GM23338 (cell line): ENCODE results near the gene TGFBR1. TPM values are rescaled to one million over a fixed set of nuclear protein-coding genes. Genes with fewer than 3 reads are reported as not detected.

ENCODE experiments used
- ATAC-seq: fragments of 200-7000 bp; cut with Tn5 transposase; 3 replicates; pipeline ENCODE4 v1.9.1; 2020
- DNase-seq: peaks from one replicate; pipeline ENCODE4 v3.0.0-alpha.2; 2015; ENCODE audit warnings: low spot score
- H2AFZ ChIP-seq: fragments of 200-600 bp; sonication (generic); 2 replicates; pipeline ENCODE4 v1.8.0; 2016; ENCODE audit warnings: antibody characterized with exemption, mild to moderate bottlenecking, moderate library complexity
- H3F3A ChIP-seq: fragments of 200-600 bp; sonication (generic); replicated peaks from 2 replicates; pipeline ENCODE4 v1.8.0; 2017; ENCODE audit warnings: antibody characterized with exemption, mixed run types, low read depth
- H3K27ac ChIP-seq: fragments of 200-600 bp; sonication (generic); 2 replicates; pipeline ENCODE4 v1.6.1; 2016; ENCODE audit warnings: low read depth
- H3K27me3 ChIP-seq: fragments of 200-600 bp; sonication (generic); 2 replicates; pipeline ENCODE4 v1.8.0; 2016; ENCODE audit warnings: mild to moderate bottlenecking, mixed run types, moderate library complexity; ENCODE audit not compliant: insufficient read depth
- H3K36me3 ChIP-seq: fragments of 200-600 bp; sonication (generic); 2 replicates; pipeline ENCODE4 v1.8.0; 2016; ENCODE audit warnings: mild to moderate bottlenecking; ENCODE audit not compliant: insufficient read depth
- H3K4me1 ChIP-seq: fragments of 200-600 bp; sonication (generic); 2 replicates; pipeline ENCODE4 v1.8.0; 2016; ENCODE audit warnings: mild to moderate bottlenecking, moderate library complexity; ENCODE audit not compliant: insufficient read depth
- H3K4me2 ChIP-seq: fragments of 200-600 bp; sonication (generic); 2 replicates; pipeline ENCODE4 v1.7.1; 2017; ENCODE audit warnings: mixed run types
- H3K4me3 ChIP-seq: fragments of 200-600 bp; sonication (generic); 2 replicates; pipeline ENCODE4 v1.6.1; 2016; ENCODE audit warnings: mixed run types
- H3K79me2 ChIP-seq: fragments of 200-600 bp; sonication (generic); replicated peaks from 2 replicates; pipeline ENCODE4 v1.8.0; 2017; ENCODE audit warnings: mild to moderate bottlenecking; ENCODE audit not compliant: insufficient read depth
- H3K9me2 ChIP-seq: fragments of 200-600 bp; sonication (generic); 2 replicates; pipeline ENCODE4 v1.8.0; 2017; ENCODE audit not compliant: insufficient read depth
- H4K20me1 ChIP-seq: fragments of 200-600 bp; sonication (generic); replicated peaks from 2 replicates; pipeline ENCODE4 v1.8.0; 2017; ENCODE audit warnings: mild to moderate bottlenecking; ENCODE audit not compliant: insufficient read depth
- H3K27ac Mint-ChIP-seq: 2 replicates; pipeline ENCODE4 v1.8.0; 2020; ENCODE audit warnings: inconsistent platforms, mild to moderate bottlenecking, moderate library complexity, mixed read lengths
- H3K27me3 Mint-ChIP-seq: 3 replicates; pipeline ENCODE4 v1.8.0; 2022; ENCODE audit warnings: low read depth, mild to moderate bottlenecking, moderate library complexity, mixed read lengths, inconsistent platforms; ENCODE audit not compliant: insufficient read depth, poor library complexity
- H3K36me3 Mint-ChIP-seq: 3 replicates; pipeline ENCODE4 v1.8.0; 2021; ENCODE audit warnings: low read depth, mild to moderate bottlenecking, inconsistent platforms, moderate library complexity, mixed read lengths
- H3K4me1 Mint-ChIP-seq: 3 replicates; pipeline ENCODE4 v1.8.0; 2020; ENCODE audit warnings: mild to moderate bottlenecking, inconsistent platforms, mixed read lengths
- H3K4me3 Mint-ChIP-seq: 3 replicates; pipeline ENCODE4 v1.8.0; 2021; ENCODE audit warnings: moderate library complexity, mild to moderate bottlenecking, inconsistent platforms, mixed read lengths
- H3K9me3 Mint-ChIP-seq: 3 replicates; pipeline ENCODE4 v1.8.0; 2020; ENCODE audit warnings: moderate library complexity, mild to moderate bottlenecking, inconsistent platforms, mixed read lengths
- CREB1 ChIP-seq: fragments of 250-450 bp; sonication (Bioruptor Pico); IDR thresholded peaks from 2 replicates; pipeline ENCODE4 v1.5.0; 2020; ENCODE audit warnings: low read depth, mild to moderate bottlenecking, moderate library complexity
- EZH2 ChIP-seq: fragments of 200-600 bp; sonication (generic); IDR thresholded peaks from one replicate; pipeline ENCODE4 v1.8.0; 2017; ENCODE audit warnings: antibody characterized with exemption, mild to moderate bottlenecking, low read depth; ENCODE audit not compliant: unreplicated experiment
- EZH2phosphoT487 ChIP-seq: fragments of 200-600 bp; sonication (generic); IDR thresholded peaks from one replicate; pipeline ENCODE4 v1.8.1; 2018; ENCODE audit warnings: antibody characterized with exemption; ENCODE audit not compliant: unreplicated experiment
- JUNB ChIP-seq: IDR thresholded peaks from one replicate; pipeline ENCODE4 v1.6.1; 2016; ENCODE audit warnings: antibody characterized with exemption; ENCODE audit not compliant: unreplicated experiment
- NANOG ChIP-seq: IDR thresholded peaks from 2 replicates; pipeline ENCODE4 v1.6.1; 2016; ENCODE audit warnings: antibody characterized with exemption, borderline replicate concordance
- POLR2AphosphoS5 ChIP-seq: IDR thresholded peaks from 2 replicates; pipeline ENCODE4 v1.6.1; 2016; ENCODE audit warnings: antibody characterized with exemption, low read depth
- REST ChIP-seq: IDR thresholded peaks from one replicate; pipeline ENCODE4 v1.6.1; 2018; ENCODE audit warnings: antibody characterized with exemption; ENCODE audit not compliant: unreplicated experiment
- STAT1 ChIP-seq: IDR thresholded peaks from one replicate; pipeline ENCODE4 v1.6.1; 2016; ENCODE audit warnings: antibody characterized with exemption; ENCODE audit not compliant: unreplicated experiment
- ZNF114 ChIP-seq: fragments of 250-450 bp; sonication (Bioruptor Pico); IDR thresholded peaks from 2 replicates; pipeline ENCODE4 v1.5.0; 2020; ENCODE audit warnings: mild to moderate bottlenecking, moderate library complexity
- ZNF331 ChIP-seq: fragments of 250-450 bp; sonication (Bioruptor Pico); IDR thresholded peaks from 2 replicates; pipeline ENCODE4 v1.5.0; 2020; ENCODE audit warnings: low read depth, mild to moderate bottlenecking, moderate library complexity
- polyA plus RNA-seq: library from polyadenylated mRNA; unstranded; fragments of >200 nt; fragmentation: Nextera tagmentation; extraction: Ambion mirVana; gene quantifications from 2 replicates; pipeline ENCODE4 v1.2.1, GENCODE V29; 2016
- total RNA-seq: library from RNA; depleted of rRNA; stranded (reverse); fragments of >200 nt; shearing (Covaris generic); gene quantifications from 2 replicates; pipeline ENCODE4 v1.2.3, GENCODE V29; 2014
- TF ChIP-seq, protein P1 (sequence below), 2 experiments: fragments of 200-600 bp in 1 of 2; sonication (generic) in 1 of 2; conservative IDR thresholded peaks; 2 replicates each; pipeline versions ENCODE4 v1.5.1 to v1.6.1; 2016 to 2017; ENCODE audit warnings: antibody characterized with exemption in 2 of 2, low read depth in 2 of 2, mild to moderate bottlenecking in 2 of 2, moderate library complexity in 1 of 2
- TF ChIP-seq, protein P2 (sequence below): fragments of 250-450 bp; sonication (Bioruptor Pico); IDR thresholded peaks from 2 replicates; pipeline ENCODE4 v1.5.0; 2020; ENCODE audit warnings: mild to moderate bottlenecking, moderate library complexity
- TF ChIP-seq, protein P3 (sequence below): IDR thresholded peaks from 2 replicates; pipeline ENCODE4 v1.6.1; 2016; ENCODE audit warnings: antibody characterized with exemption

TGFBR1 gene
- total and polyA plus RNA-seq, 2 experiments from 2014 or later: 9.3 to 40.2 TPM

DNA sequence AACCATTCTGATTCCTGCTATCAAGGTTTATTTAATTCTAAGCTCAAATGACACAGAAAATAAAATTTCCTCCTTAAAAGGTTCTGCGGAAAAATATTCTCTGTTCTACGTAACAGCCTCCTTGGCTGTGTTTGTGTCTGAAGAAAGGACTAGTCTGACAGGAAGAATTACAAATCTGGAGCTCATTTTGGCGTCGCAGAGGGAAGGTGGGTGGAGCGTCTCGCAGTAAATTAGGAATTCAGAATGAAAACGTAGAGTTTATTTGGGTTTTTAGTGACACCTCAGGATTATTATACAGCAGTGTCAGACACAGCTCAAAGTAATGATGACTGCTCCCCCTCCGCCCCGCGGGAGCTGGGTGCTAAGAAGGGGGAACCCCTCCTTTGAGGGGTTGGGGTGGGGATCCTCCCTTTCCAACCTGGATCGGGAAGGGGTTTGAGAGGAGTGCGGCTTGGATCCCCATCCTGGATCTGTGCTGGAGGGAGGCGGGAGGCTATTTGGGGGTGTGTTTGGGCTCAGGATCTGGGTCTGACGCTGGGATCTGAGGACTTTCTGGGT, 933 bp upstream of the TGFBR1 start:
- Mint-ChIP-seq H3K9me3 (no peaks in the 10 kb centered on the region; the same call in 2 of the 3 replicates), H3K27ac (no peak overlapping the region), H3K36me3 (no peaks in the 10 kb centered on the region; the same call in 2 of the 3 replicates), H3K27me3 (peaks cover 3% of the 10 kb centered on the region), H3K4me3 (peak overlapping the region; percentile 80), H3K4me1 (peaks cover 34% of the 10 kb centered on the region)
- ATAC-seq: peak; percentile 25
- H3K27me3 ChIP-seq: peaks cover 25% of the 10 kb centered on the region
- peaks cover 38% of the 10 kb centered on the region for H3K4me1 ChIP-seq
- peak; percentile 64 for DNase-seq
- TF ChIP-seq REST: no peak
- no peak for TF ChIP-seq CREB1 (CRISPR knock-in tag)
- TF ChIP-seq, protein P1, sequence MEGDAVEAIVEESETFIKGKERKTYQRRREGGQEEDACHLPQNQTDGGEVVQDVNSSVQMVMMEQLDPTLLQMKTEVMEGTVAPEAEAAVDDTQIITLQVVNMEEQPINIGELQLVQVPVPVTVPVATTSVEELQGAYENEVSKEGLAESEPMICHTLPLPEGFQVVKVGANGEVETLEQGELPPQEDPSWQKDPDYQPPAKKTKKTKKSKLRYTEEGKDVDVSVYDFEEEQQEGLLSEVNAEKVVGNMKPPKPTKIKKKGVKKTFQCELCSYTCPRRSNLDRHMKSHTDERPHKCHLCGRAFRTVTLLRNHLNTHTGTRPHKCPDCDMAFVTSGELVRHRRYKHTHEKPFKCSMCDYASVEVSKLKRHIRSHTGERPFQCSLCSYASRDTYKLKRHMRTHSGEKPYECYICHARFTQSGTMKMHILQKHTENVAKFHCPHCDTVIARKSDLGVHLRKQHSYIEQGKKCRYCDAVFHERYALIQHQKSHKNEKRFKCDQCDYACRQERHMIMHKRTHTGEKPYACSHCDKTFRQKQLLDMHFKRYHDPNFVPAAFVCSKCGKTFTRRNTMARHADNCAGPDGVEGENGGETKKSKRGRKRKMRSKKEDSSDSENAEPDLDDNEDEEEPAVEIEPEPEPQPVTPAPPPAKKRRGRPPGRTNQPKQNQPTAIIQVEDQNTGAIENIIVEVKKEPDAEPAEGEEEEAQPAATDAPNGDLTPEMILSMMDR (conservative IDR thresholded peaks at IDR 0.05; ENCODE audit: low read depth in 2 of 2): no peak
- TF ChIP-seq POLR2AphosphoS5: no peak
- no peak for TF ChIP-seq STAT1
- TF ChIP-seq JUNB: no peak
- TF ChIP-seq EZH2: no peak
- TF ChIP-seq, protein P2, sequence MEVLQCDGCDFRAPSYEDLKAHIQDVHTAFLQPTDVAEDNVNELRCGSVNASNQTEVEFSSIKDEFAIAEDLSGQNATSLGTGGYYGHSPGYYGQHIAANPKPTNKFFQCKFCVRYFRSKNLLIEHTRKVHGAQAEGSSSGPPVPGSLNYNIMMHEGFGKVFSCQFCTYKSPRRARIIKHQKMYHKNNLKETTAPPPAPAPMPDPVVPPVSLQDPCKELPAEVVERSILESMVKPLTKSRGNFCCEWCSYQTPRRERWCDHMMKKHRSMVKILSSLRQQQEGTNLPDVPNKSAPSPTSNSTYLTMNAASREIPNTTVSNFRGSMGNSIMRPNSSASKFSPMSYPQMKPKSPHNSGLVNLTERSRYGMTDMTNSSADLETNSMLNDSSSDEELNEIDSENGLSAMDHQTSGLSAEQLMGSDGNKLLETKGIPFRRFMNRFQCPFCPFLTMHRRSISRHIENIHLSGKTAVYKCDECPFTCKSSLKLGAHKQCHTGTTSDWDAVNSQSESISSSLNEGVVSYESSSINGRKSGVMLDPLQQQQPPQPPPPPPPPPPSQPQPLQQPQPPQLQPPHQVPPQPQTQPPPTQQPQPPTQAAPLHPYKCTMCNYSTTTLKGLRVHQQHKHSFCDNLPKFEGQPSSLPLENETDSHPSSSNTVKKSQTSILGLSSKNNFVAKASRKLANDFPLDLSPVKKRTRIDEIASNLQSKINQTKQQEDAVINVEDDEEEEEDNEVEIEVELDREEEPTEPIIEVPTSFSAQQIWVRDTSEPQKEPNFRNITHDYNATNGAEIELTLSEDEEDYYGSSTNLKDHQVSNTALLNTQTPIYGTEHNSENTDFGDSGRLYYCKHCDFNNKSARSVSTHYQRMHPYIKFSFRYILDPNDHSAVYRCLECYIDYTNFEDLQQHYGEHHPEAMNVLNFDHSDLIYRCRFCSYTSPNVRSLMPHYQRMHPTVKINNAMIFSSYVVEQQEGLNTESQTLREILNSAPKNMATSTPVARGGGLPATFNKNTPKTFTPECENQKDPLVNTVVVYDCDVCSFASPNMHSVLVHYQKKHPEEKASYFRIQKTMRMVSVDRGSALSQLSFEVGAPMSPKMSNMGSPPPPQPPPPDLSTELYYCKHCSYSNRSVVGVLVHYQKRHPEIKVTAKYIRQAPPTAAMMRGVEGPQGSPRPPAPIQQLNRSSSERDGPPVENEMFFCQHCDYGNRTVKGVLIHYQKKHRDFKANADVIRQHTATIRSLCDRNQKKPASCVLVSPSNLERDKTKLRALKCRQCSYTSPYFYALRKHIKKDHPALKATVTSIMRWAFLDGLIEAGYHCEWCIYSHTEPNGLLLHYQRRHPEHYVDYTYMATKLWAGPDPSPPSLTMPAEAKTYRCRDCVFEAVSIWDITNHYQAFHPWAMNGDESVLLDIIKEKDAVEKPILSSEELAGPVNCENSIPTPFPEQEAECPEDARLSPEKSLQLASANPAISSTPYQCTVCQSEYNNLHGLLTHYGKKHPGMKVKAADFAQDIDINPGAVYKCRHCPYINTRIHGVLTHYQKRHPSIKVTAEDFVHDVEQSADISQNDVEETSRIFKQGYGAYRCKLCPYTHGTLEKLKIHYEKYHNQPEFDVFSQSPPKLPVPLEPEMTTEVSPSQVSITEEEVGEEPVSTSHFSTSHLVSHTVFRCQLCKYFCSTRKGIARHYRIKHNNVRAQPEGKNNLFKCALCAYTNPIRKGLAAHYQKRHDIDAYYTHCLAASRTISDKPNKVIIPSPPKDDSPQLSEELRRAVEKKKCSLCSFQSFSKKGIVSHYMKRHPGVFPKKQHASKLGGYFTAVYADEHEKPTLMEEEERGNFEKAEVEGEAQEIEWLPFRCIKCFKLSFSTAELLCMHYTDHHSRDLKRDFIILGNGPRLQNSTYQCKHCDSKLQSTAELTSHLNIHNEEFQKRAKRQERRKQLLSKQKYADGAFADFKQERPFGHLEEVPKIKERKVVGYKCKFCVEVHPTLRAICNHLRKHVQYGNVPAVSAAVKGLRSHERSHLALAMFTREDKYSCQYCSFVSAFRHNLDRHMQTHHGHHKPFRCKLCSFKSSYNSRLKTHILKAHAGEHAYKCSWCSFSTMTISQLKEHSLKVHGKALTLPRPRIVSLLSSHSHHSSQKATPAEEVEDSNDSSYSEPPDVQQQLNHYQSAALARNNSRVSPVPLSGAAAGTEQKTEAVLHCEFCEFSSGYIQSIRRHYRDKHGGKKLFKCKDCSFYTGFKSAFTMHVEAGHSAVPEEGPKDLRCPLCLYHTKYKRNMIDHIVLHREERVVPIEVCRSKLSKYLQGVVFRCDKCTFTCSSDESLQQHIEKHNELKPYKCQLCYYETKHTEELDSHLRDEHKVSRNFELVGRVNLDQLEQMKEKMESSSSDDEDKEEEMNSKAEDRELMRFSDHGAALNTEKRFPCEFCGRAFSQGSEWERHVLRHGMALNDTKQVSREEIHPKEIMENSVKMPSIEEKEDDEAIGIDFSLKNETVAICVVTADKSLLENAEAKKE: no peak
- no peak for TF ChIP-seq NANOG
- no peak for TF ChIP-seq ZNF331 (CRISPR knock-in tag)
- TF ChIP-seq, protein P3, sequence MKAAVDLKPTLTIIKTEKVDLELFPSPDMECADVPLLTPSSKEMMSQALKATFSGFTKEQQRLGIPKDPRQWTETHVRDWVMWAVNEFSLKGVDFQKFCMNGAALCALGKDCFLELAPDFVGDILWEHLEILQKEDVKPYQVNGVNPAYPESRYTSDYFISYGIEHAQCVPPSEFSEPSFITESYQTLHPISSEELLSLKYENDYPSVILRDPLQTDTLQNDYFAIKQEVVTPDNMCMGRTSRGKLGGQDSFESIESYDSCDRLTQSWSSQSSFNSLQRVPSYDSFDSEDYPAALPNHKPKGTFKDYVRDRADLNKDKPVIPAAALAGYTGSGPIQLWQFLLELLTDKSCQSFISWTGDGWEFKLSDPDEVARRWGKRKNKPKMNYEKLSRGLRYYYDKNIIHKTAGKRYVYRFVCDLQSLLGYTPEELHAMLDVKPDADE: no peak
- TF ChIP-seq ZNF114 (CRISPR knock-in tag): no peak
- no peak for TF ChIP-seq EZH2phosphoT487
- H4K20me1 ChIP-seq: peaks cover 24% of the 10 kb centered on the region
- no peaks in the 10 kb centered on the region for H3K36me3 ChIP-seq
- H3K9me2 ChIP-seq: no peaks in the 10 kb centered on the region
- peak overlapping the region; percentile 100 for H2AFZ ChIP-seq
- H3K27ac ChIP-seq: peak overlapping the region; percentile 69; the same call in 1 of the 2 replicates
- H3K4me2 ChIP-seq: peak overlapping the region; percentile 99
- H3K4me3 ChIP-seq: peak overlapping the region; percentile 91
- peaks cover 12% of the 10 kb centered on the region for H3F3A ChIP-seq
- peaks cover 34% of the 10 kb centered on the region for H3K79me2 ChIP-seq
